ENCODE measurements around the gene SSBP4. TPM values are rescaled to one million over a fixed set of nuclear protein-coding genes. Genes with fewer than 3 reads are reported as not detected.

Gene SSBP4
- total and polyA plus RNA-seq, 9 of the 15 experiments (the other 6 are each of a cell fraction or from before 2014, with no cell fraction given): 1.1 to 189 (median 39.0) TPM

- TF ChIP-seq ZNF277 (CRISPR knock-in tag; IDR thresholded peaks at IDR 0.05; ENCODE audit: borderline replicate concordance) (no peak), NELFE (IDR thresholded peaks at IDR 0.05; ENCODE audit: insufficient read depth, insufficient read length) (no peak), HDAC6 (IDR thresholded peaks at IDR 0.05; ENCODE audit: low read depth, low read length) (no peak), RFX5 (IDR thresholded peaks at IDR 0.05; ENCODE audit: low read depth, low read length) (no peak), TFAM (CRISPR knock-in tag; conservative IDR thresholded peaks at IDR 0.05) (no peak), ZNF253 (CRISPR knock-in tag; conservative IDR thresholded peaks at IDR 0.05) (no peak), PBX2 (CRISPR knock-in tag; IDR thresholded peaks at IDR 0.05; ENCODE audit: low read depth) (no peak), PBX2 (tag; conservative IDR thresholded peaks at IDR 0.05; ENCODE audit: low read depth) (no peak), CHD4 (IDR thresholded peaks at IDR 0.05; ENCODE audit: insufficient read depth, insufficient replicate concordance, low read depth, low read length, poor library complexity, severe bottlenecking) (peak; percentile 17), NFIX (CRISPR knock-in tag; IDR thresholded peaks at IDR 0.05; ENCODE audit: low read depth) (no peak), STAG1 (CRISPR knock-in tag; IDR thresholded peaks at IDR 0.05; ENCODE audit: borderline replicate concordance) (no peak), POLR3A (IDR thresholded peaks at IDR 0.05; ENCODE audit: borderline replicate concordance, extremely low read depth, insufficient read depth, insufficient read length) (no peak)
- TF ChIP-seq, protein P1, sequence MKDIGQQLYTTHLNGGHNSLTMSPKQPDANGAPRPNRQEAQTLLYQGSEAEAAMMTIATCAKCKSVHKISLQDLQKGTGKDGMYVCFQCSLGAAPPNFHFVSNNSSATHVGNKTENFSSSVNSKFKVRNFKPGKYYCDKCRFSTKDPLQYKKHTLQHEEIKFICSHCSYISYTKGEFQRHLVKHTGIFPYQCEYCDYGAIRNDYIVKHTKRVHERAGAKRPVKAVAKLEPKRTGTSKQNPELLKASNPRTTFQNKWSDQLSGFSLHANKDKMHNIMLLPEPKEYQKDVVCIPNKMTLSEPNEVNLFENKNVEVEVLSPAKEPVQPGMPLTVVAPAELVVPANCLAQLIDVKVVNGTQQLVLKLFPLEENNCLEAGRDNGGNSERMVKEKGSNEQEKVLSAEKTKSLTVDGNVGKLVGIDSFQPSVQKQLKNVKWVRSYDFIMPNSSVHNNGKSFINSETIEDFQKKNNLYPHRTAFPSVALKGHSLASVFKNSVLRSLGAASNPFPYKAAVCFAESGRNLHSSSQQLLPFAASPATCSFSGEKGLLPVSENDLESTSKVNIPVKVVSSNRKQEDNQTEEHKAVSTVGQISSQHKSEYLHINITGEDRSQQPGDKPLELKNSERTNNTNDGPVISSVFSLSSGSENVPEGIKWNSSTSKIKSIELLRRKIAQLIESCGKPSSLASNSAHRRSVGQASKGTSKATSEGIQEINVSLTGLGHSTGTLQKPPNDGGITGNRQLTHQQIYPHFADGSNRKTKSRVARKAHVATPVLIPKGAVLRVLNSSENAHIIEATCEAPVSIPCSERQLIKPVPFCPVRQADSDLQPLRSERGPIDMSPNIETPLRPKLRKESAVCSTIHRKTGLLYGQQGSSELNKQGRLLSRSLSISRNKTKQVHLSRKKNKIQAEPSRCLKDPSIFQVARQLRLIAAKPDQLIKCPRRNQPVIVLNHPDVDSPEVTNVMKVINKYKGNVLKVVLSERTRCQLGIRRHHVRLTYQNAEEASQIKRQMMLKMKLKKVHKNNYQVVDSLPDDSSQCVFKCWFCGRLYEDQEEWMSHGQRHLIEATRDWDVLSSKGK (CRISPR knock-in tag; IDR thresholded peaks at IDR 0.05): no peak
- TF ChIP-seq, protein P2, sequence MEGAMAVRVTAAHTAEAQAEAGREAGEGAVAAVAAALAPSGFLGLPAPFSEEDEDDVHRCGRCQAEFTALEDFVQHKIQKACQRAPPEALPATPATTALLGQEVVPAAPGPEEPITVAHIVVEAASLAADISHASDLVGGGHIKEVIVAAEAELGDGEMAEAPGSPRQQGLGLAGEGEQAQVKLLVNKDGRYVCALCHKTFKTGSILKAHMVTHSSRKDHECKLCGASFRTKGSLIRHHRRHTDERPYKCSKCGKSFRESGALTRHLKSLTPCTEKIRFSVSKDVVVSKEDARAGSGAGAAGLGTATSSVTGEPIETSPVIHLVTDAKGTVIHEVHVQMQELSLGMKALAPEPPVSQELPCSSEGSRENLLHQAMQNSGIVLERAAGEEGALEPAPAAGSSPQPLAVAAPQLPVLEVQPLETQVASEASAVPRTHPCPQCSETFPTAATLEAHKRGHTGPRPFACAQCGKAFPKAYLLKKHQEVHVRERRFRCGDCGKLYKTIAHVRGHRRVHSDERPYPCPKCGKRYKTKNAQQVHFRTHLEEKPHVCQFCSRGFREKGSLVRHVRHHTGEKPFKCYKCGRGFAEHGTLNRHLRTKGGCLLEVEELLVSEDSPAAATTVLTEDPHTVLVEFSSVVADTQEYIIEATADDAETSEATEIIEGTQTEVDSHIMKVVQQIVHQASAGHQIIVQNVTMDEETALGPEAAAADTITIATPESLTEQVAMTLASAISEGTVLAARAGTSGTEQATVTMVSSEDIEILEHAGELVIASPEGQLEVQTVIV (CRISPR knock-in tag; IDR thresholded peaks at IDR 0.05; ENCODE audit: borderline replicate concordance): peak; percentile 7; the same call in 1 of the 2 replicates
Observed at GRCh38 chr19:18417250-18418028, 1.8 kb upstream of the SSBP4 start (continued).

Data from K562 (cell line).